ENCODE results near the gene TMCO4.

Gene TMCO4

DNA sequence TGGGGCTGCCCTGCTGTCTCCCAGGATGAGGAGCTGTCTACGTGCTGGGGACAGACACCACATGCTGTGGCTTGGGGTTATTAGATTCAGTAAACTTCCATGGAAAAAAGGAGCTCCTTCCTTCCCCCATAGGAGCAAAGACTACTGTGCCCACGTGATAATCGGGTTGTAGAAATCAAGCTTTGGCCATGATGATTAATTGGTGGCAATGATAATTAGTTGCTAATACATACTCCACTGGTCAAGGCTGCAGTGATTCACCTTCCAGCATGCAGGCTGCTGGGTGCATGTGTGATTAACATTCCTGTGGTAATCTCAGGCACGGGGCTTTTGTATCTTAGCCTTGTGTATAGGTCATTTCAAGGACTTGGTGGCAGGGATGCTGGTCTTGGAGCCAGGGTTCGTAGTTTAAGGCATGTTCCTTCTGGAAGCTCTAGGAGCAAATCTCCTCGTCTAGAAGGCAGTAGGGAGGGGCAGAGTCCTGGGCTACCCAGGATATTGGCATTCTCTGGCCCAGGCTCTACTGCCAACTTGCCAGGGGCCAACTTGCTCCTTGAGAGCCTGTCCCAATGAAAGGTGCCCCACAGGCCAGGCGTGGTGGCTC is 41.4 kb downstream of the TMCO4 start:
- no peak for DNase-seq

DNA sequence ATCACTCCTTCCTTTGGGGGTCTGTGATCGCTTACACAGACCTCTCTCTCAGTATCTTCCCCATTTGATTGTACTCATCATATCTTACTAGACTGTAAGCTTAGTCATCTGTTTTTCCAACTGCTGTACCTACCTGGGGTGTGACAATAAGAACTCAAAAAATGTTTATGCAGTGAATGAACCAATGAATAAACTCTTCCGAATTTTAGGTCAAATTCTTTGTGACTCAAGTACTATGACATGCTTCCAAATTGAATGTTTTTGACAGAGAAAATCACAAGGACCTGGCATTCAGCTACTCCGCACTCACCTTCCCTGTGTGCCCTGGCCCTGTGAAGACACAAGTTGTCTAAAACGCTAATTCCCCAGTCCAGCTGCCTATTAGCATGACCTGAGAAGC is 42.1 kb downstream of the TMCO4 start:
- no peak for DNase-seq
- in situ Hi-C loops (cut with MboI; ENCODE audit: low pct_unique_long_range_greater_than_20kb, low sequenced_read_pairs) = no loop called here

More for the DNA sequence above, 41.4 kb downstream of the TMCO4 start:
- in situ Hi-C loops (cut with MboI; ENCODE audit: low pct_unique_long_range_greater_than_20kb, low sequenced_read_pairs) = no loop called here

DNA sequence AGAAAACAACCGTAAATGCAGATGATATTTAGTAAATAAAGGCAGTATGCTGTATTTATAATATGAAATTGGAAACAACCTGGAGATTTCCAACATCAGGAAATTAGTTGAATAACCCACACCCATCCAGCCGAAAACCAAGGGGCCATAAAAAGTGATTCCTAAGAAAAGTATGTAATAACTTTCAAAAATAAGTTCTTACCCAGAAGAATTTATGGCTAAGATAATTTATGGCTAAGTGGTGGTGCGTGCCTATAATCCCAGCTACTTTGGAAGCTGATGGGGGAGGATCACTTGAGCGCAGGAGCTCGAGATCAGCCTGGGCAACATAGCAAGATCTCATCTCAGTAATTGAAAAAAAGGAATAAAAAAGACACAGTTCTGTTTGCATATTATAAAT is 43.2 kb downstream of the TMCO4 start:
- in situ Hi-C loops (cut with MboI; ENCODE audit: low pct_unique_long_range_greater_than_20kb, low sequenced_read_pairs) = no loop called here
- no peak for DNase-seq

DNA sequence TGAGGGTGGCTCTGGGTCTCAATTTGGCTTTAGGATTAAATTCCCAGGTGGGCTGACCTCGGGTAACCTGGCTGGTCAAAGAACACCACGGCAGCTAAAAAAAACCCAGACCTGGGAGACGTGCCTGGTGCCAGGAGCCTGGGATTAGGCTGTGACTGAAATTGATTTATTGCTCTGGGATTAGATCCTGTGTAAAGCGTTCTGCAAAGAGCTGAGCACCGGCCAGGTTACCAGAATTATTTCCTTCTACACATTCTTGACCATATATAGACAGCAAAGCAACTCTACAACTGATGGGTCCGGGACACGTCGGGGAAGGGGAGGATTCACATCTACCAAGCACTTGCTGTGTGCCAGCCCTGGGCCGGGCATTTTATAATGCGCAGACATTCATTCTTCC is 45.2 kb downstream of the TMCO4 start:
- in situ Hi-C loops (cut with MboI; ENCODE audit: low pct_unique_long_range_greater_than_20kb, low sequenced_read_pairs) = no loop called here
- no peak for DNase-seq

DNA sequence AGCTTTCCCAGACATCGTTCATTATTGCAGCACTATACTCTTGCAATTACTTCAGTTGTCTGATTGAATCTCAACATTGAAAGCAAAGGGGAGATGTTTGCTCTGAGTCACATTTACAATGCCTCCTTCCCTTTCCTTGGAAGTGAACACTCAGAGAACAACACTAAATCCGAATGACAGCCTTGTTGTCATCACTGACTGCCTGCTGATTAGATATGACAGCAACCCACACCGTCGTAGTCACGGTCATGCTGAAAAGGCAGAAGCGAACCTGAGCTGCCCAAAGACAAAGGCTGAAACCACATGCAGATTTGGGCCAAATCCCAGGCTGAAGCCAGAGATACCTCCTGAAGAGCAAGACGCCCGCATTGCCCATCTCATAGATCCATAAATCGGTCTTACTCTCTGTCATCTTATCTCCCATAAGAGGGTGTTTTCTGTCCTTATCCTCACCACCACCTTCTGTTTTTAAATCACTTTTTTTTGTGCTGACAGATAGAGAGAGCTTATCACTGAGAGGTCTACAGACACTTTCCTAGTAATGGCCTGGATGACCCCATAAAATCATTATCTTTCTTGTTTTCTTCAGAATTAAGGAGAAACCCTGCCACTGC is 47.5 kb downstream of the TMCO4 start:
- no peak for DNase-seq
- in situ Hi-C loops (cut with MboI; ENCODE audit: low pct_unique_long_range_greater_than_20kb, low sequenced_read_pairs) = no loop called here

DNA sequence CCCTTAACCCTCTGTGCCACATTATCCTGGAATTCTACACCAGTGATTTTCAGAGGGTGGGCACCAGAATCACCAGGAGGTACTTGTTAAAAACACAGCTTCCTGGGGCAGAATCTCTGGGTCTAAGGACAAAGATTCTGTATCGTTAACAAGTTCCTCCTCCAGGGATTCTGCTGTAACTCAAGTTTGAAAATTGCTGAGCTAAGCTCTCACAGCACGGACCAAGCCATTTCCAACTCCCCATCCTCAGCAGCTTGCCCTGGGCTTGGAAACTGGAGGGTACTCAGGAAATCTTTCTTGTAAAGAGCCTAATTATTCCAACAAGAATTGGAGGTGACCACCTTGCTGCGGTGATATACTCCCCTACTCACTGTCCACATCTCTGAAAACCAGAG is 48.8 kb downstream of the TMCO4 start:
- in situ Hi-C loops (cut with MboI; ENCODE audit: low pct_unique_long_range_greater_than_20kb, low sequenced_read_pairs) = no loop called here
- no peak for DNase-seq

DNA sequence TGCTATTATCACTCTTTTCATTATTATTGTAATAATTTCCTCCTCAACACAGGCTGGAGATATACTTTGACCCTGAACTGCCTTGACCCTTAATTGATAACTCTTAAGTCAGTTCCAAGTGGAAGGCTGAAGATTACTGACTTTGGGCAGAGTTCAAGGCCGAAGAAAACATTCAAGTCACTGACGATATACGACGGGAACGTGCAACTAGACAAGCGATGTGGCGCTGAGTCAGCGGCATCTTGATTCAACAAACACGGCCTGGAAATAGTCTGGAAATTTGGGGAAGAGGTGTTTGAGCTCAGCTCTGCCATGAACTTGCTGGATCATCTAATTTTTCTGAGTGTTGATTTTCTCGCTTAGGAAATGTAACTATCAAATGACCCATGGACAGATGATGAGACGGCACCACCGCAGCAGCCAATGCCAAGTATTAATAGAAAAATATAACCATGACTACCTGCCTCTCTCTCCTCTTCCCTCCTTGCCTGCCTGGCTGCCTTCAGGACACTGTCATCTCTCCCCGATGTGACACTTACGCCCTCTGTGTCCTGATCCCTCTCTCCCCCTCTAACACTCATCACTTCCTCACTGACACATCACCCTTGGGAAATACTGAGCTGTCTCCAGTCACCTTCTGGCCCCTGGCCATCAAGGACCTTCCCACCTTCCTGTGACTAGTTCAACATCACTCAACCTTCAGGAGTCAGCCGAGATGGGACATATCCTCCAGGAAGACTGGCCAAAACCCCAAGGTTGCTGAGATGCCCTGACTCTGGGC is 49.4 kb downstream of the TMCO4 start:
- no peak for DNase-seq
- in situ Hi-C loops (cut with MboI; ENCODE audit: low pct_unique_long_range_greater_than_20kb, low sequenced_read_pairs) = no loop called here

DNA sequence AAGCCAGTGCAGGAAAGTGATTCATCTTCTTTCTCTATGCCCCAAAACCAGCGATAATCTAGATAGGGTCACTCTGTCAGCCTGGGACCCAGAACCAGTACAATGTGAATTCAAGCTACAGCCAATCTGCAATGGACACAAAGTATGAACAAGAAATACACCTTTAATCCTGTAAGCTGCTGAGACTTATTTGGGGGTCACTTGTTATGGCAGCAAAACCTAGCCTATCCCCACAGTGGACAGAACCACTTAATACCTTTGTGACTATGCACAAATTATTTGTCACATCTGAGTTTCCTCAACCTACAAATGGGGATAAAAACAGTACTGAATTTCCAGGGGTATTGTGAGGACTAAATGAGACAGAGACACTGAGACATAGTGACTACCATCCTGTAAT is 50.0 kb downstream of the TMCO4 start:
- in situ Hi-C loops (cut with MboI; ENCODE audit: low pct_unique_long_range_greater_than_20kb, low sequenced_read_pairs) = no loop called here
- DNase-seq = no peak

DNA sequence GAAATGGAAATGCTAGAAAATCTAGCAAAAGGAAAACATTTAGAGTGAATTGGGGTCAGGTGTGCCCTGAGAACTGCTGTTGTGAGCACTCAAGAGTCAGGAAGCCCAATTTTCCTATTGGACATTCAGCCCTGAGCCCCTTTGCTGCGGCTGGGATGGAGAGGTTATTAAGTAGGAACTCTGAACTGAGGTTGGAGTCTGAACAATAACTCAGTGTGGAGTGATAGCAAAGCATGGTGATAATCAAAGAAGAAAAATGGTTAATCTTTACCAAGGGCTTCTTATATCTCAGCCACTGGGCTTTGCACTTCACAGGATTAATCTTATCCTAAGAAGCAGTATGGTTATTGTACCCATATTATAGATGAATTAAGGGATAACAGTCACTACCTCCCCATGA is 52.0 kb downstream of the TMCO4 start:
- in situ Hi-C loops (cut with MboI; ENCODE audit: low pct_unique_long_range_greater_than_20kb, low sequenced_read_pairs) = no loop called here
- no peak for DNase-seq

DNA sequence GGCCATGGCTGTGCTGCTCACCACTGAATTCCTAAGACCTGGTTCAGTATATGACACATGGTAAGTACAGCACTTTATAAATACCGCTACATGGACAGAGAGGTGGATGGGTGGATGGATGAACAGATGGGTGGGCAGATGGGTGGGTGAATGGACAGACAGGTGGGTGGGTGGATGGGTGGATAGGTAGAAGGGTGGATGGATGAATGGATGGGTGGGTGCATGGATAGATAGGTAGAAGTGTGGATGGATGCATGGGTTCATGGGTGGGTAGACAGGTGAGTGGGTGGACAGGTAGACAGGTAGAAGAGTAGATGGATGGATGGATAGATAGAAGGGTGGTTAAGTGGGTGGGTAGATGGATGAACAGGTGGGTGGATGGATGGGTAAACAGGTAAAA is 54.8 kb downstream of the TMCO4 start:
- in situ Hi-C loops (cut with MboI; ENCODE audit: low pct_unique_long_range_greater_than_20kb, low sequenced_read_pairs) = no loop called here
- DNase-seq = no peak

DNA sequence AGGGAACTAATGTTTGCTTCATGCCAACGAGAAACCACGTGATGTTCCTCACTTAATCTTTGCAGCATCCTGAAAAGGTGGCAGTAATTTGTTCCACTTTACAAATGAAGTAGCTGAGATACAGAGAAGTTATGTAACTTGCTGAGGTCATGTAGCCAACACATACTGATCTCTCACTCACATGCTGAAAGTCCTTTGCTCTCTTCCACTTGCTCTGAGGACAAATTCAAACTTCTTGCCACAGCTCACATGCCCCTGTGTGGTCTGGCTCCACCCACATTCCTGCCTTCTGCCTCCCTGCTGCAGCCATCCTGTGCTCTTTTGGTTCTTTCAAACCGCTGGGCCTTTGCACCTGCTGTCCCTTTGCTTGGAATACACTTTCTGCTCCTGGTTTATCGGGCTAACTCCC is 55.4 kb downstream of the TMCO4 start:
- in situ Hi-C loops (cut with MboI; ENCODE audit: low pct_unique_long_range_greater_than_20kb, low sequenced_read_pairs) = no loop called here
- DNase-seq = no peak

DNA sequence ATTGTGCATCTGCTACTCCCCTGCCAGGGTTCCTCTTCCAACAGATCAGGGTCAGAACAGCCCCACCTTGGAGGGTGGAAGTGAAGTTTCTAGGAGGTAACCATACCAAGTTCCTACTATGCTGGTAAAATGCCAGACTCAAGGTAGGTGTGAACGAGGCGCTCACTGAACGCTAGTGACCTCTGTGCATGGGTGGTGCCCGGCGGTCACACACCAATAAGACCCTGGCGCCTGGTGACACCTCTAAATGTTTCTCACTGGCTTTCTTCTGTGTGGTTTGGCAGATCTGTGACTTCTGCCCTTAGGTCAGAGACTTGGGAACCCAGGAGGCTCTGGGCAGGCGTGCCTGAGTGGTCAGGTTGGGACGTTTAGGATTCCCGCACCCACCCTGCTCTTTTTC is 55.9 kb downstream of the TMCO4 start:
- DNase-seq = no peak
- in situ Hi-C loops (cut with MboI; ENCODE audit: low pct_unique_long_range_greater_than_20kb, low sequenced_read_pairs) = no loop called here

DNA sequence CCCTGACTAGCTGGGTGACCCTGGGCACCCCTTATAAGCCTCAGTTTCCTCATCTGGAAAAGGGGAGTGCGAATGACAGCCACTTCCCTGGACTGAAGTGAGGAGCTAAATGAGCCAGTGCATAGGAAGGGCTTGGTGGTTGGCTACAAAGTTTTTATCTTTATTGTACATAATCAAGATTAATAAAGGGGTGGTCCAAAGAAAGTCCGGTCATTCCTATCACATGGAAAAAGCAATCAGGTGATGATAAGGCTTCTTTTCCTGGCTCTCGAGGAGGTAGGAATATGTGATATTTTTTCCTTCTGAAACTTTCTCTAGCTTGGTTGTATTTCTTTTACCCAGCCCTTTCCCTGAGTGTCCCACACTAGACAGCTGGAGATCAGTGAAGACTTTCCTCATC is 56.5 kb downstream of the TMCO4 start:
- in situ Hi-C loops (cut with MboI; ENCODE audit: low pct_unique_long_range_greater_than_20kb, low sequenced_read_pairs) = no loop called here
- DNase-seq = no peak

DNA sequence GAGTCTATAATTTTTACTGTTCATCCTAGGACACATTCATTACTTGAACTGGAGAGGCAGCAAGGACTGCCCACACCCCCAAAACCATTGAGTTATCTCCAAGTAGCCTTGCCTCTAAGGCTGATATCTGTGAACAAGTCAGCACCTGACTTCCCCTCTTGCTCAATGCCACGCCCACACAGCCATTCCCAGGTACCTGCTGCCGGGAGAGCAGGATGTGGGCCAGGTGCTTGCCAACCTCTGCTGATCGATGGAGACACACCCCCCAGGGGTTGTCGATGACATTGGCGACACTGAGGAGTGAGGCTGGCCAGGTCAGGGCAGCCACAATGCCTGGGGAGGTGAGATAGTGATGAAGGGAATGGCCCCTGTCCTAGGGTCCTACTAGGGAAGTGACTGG is 60.1 kb downstream of the TMCO4 start:
- in situ Hi-C loops (cut with MboI; ENCODE audit: low pct_unique_long_range_greater_than_20kb, low sequenced_read_pairs) = no loop called here
- DNase-seq = no peak

DNA sequence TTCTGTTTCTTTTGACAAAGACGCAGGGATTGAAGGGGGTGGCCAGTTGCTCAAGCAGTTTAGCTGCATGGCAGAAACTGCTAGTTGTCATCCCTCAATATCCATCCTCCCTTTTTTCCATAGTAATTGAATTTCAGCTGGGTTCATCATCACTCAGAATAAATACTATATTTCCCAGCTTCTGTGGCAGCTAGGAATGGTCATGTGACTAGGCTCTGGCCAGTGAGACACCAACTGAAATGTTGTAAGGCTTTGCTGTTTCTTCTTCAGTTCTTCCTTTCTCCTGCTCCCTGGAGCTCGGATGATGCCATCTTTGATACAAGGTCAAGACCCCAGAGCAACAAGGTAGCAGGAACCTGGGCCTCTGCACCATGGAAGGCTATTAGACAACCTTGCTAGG is 61.0 kb downstream of the TMCO4 start:
- in situ Hi-C loops (cut with MboI; ENCODE audit: low pct_unique_long_range_greater_than_20kb, low sequenced_read_pairs) = no loop called here
- no peak for DNase-seq

DNA sequence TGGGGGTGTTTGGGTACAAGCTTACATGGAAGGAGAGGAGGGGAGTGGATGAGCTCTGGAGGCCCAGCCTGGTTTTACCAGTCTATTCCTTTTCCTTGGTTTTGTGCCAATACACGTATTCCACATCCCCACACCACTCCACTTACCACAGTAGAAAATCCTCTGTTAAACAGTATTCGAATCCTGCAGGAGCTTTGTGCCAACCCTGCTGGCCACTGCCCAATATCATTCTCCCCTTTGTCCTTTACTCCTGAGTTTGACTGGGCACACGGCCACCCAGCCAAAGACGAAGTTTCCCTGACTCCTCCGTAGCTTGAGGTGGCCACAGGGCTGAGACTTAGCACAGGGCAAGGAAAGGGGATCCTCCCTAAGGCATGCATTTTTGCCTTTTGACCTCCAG is 61.6 kb downstream of the TMCO4 start:
- in situ Hi-C loops (cut with MboI; ENCODE audit: low pct_unique_long_range_greater_than_20kb, low sequenced_read_pairs) = no loop called here
- DNase-seq = no peak

DNA sequence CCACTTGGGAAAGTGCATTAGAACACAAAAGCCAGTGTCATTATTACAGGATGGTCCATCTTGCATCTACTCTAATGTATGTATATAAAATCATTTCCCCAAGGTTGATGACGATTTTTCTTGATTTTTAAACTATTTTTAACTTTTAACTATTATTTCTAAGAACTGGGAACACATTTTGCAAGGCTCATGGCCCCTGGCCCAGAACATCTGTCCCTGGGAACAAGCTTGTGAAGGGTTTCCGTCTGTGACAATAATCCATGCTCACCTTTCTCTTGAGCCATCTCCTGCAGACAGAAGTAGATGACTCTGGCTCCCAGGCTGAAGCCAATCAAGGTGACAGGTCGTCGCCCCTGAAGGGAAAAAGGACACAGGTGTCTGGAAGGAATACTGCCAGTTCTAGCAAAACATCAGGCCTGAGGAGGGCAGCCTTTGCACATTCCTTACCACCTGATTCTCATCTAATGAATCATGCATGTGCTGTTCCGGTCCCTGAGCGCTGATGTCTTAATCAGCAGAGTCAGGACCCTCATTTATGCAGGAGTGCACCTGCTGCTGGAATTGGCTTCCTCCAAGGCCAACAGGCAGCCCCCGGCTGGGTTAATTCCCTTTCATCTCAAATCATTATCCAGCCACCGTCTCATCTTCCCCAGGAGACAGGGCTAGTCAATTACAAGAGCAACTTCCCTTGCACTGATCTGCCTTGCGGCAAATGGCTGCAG is 62.5 kb downstream of the TMCO4 start:
- in situ Hi-C loops (cut with MboI; ENCODE audit: low pct_unique_long_range_greater_than_20kb, low sequenced_read_pairs) = no loop called here
- DNase-seq = no peak

DNA sequence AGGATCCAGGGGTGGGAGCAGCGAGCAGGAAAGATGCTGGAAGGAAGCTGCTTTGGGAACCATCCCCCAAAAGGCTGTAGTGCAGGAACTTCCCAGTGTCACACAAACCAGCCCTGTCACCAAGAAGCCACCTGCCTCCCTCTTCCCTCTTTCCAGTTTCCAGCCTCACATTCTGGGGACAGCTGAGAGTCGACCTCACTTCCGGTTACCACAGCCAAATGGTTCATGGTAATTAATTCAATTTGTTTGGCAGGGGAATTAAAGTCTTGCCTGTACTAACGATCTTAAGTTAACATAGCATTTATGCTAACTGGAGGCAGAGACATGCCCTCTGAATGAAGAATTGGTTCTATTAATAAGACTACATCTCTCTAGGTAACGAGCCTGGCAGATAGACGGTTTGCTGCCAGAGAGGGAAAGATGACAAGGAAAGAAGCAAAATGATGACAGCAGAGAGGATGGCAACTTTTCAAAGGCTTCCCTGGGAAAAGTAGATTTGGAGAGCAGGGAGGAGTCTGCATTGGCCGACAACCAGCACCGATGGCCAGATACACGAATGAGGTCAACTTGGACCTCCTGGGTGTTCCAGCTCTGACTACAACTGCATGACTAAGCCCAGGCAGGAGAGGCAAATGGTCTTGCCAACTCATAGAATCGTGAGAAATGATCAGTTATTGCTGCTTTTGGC is 64.1 kb downstream of the TMCO4 start:
- in situ Hi-C loops (cut with MboI; ENCODE audit: low pct_unique_long_range_greater_than_20kb, low sequenced_read_pairs) = no loop called here
- no peak for DNase-seq

DNA sequence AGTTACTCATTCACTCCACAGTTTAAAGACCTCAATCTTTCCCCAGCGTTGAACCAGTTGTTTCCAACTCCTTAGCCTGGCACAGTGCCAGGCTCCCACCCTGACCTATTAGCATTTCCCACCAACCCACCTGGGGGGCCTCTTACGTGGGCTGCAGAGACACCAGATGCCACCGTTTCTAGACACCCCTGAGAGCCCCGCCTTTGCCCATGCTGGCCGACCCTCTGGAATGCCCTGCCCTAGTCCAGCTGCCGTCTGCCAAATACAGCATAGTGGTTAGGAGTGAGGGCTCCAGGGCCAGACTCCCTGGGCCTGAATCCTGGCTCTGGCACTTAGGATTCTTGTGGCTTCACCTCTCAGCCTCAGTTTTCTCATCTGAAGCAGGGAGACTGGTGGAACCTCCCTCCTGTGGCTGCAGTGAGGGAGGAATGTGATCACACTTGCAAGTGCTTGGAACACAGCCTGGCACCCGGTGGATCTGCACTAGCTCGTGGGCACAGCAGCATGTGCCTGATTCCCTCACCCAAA is 65.2 kb downstream of the TMCO4 start:
- in situ Hi-C loops (cut with MboI; ENCODE audit: low pct_unique_long_range_greater_than_20kb, low sequenced_read_pairs) = no loop called here
- DNase-seq = no peak

Data from KBM-7 (cell line).